Subcutaneous abdominal adipose tissue (tissue), 5 donors: ENCODE measurements around the gene SLC25A53.

Experiments
- H3K27ac ChIP-seq: one replicate; pipeline ENCODE4 v1.7.0; 2013; ENCODE audit warnings: low read depth, mild to moderate bottlenecking, inconsistent platforms, low read length, moderate library complexity
- H3K27me3 ChIP-seq, 5 donors: one replicate each; pipeline ENCODE4 v1.7.0; 2013; ENCODE audit warnings: low read length in 5 of 5, inconsistent platforms in 1 of 5; ENCODE audit not compliant: control insufficient read depth in 5 of 5, insufficient read depth in 4 of 5
- H3K36me3 ChIP-seq, 5 donors: one replicate each; pipeline ENCODE4 v1.7.0; 2013; ENCODE audit warnings: low read length in 5 of 5; ENCODE audit not compliant: control insufficient read depth in 5 of 5, insufficient read depth in 5 of 5
- H3K4me1 ChIP-seq, 5 donors: one replicate each; pipeline ENCODE4 v1.7.0; 2013; ENCODE audit warnings: low read length in 5 of 5, mild to moderate bottlenecking in 3 of 5, moderate library complexity in 1 of 5; ENCODE audit not compliant: control insufficient read depth in 5 of 5, insufficient read depth in 5 of 5
- H3K4me3 ChIP-seq, 5 donors: one replicate each; pipeline ENCODE4 v1.7.0; 2013; ENCODE audit warnings: low read length in 5 of 5, low read depth in 1 of 5
- H3K9ac ChIP-seq, 5 donors: one replicate each; pipeline ENCODE4 v1.7.0; 2013; ENCODE audit warnings: low read length in 5 of 5, mild to moderate bottlenecking in 4 of 5, moderate library complexity in 3 of 5
- H3K9me3 ChIP-seq, 5 donors: one replicate each; pipeline ENCODE4 v1.7.0; 2013; ENCODE audit warnings: low read length in 5 of 5; ENCODE audit not compliant: control insufficient read depth in 5 of 5
- donor health status: healthy.
- donor health status: healthy.
- donor health status: healthy.
- donor health status: healthy.
- donor health status: healthy.

SLC25A53 gene

GRCh38 chrX:104135677-104136076, 21.1 kb downstream of the SLC25A53 start:
- peaks cover 0 to 13% (median 5%) of the 10 kb centered on the region in 5 donors for H3K27me3 ChIP-seq
- peaks cover 0 to 4% (median 3%) of the 10 kb centered on the region in 5 donors for H3K36me3 ChIP-seq
- peaks cover 0 to 6% (median 3%) of the 10 kb centered on the region in 5 donors for H3K4me1 ChIP-seq
- H3K9ac ChIP-seq = no peak overlapping the region
- no peak overlapping the region for H3K27ac ChIP-seq
- H3K9me3 ChIP-seq = no peaks in the 10 kb centered on the region
- no peak overlapping the region for H3K4me3 ChIP-seq

GRCh38 chrX:104134583-104135261, 22.1 kb downstream of the SLC25A53 start:
- Histone ChIP-seq H3K9me3 (no peaks in the 10 kb centered on the region), H3K27ac (no peak overlapping the region), H3K36me3 (peaks cover 0 to 13% (median 10%) of the 10 kb centered on the region in 5 donors), H3K4me3 (no peak overlapping the region), H3K4me1 (peaks cover 0 to 6% (median 3%) of the 10 kb centered on the region in 5 donors), H3K9ac (no peak overlapping the region), H3K27me3 (peaks cover 0 to 13% (median 5%) of the 10 kb centered on the region in 5 donors)

GRCh38 chrX:104130808-104131207, 26.0 kb downstream of the SLC25A53 start:
- no peak overlapping the region for H3K27ac ChIP-seq
- H3K36me3 ChIP-seq = peaks cover 5 to 21% (median 10%) of the 10 kb centered on the region in 5 donors
- no peak overlapping the region for H3K9ac ChIP-seq
- no peaks in the 10 kb centered on the region for H3K9me3 ChIP-seq
- H3K27me3 ChIP-seq = peaks cover 0 to 12% (median 4%) of the 10 kb centered on the region in 5 donors
- H3K4me1 ChIP-seq = no peaks in the 10 kb centered on the region
- H3K4me3 ChIP-seq = no peak overlapping the region

GRCh38 chrX:104126856-104127255, 30.0 kb downstream of the SLC25A53 start:
- no peak overlapping the region for H3K4me3 ChIP-seq
- peaks cover 0 to 3% (median 0%) of the 10 kb centered on the region in 5 donors for H3K4me1 ChIP-seq
- H3K27me3 ChIP-seq = peaks cover 0 to 6% (median 0%) of the 10 kb centered on the region in 5 donors
- H3K9ac ChIP-seq = no peak overlapping the region
- no peaks in the 10 kb centered on the region for H3K9me3 ChIP-seq
- H3K36me3 ChIP-seq = peaks cover 5 to 21% (median 10%) of the 10 kb centered on the region in 5 donors
- H3K27ac ChIP-seq = no peak overlapping the region

- Histone ChIP-seq H3K4me3 (no peak overlapping the region), H3K27ac (no peak overlapping the region), H3K27me3 (peaks cover 0 to 9% (median 2%) of the 10 kb centered on the region in 5 donors), H3K4me1 (peaks cover 0 to 3% (median 0%) of the 10 kb centered on the region in 5 donors), H3K9ac (peak overlapping the region in 1 of 5 donors; percentile 42), H3K36me3 (no peaks in the 10 kb centered on the region), H3K9me3 (no peaks in the 10 kb centered on the region)
These were observed 34.0 kb downstream of the SLC25A53 start for GRCh38 chrX:104122829-104123228.

GRCh38 chrX:104118765-104119164, 38.0 kb downstream of the SLC25A53 start:
- Histone ChIP-seq H3K4me3 (no peak overlapping the region), H3K36me3 (no peaks in the 10 kb centered on the region), H3K9me3 (no peaks in the 10 kb centered on the region), H3K27ac (no peak overlapping the region), H3K27me3 (peaks cover 3 to 20% (median 11%) of the 10 kb centered on the region in 5 donors), H3K4me1 (peaks cover 0 to 3% (median 0%) of the 10 kb centered on the region in 5 donors), H3K9ac (no peak overlapping the region)

- Histone ChIP-seq H3K27ac (no peak overlapping the region), H3K9ac (no peak overlapping the region), H3K4me3 (no peak overlapping the region), H3K9me3 (no peaks in the 10 kb centered on the region), H3K36me3 (no peaks in the 10 kb centered on the region), H3K27me3 (peaks cover 3 to 24% (median 15%) of the 10 kb centered on the region in 5 donors), H3K4me1 (peaks cover 0 to 6% (median 3%) of the 10 kb centered on the region in 5 donors)
These were observed 39.0 kb downstream of the SLC25A53 start for GRCh38 chrX:104117759-104118158.

GRCh38 chrX:104113222-104113965, 43.4 kb downstream of the SLC25A53 start:
- no peak overlapping the region for H3K27ac ChIP-seq
- no peaks in the 10 kb centered on the region for H3K9me3 ChIP-seq
- H3K9ac ChIP-seq = no peak overlapping the region
- no peaks in the 10 kb centered on the region for H3K36me3 ChIP-seq
- H3K4me1 ChIP-seq = peaks cover 0 to 11% (median 8%) of the 10 kb centered on the region in 5 donors
- peak overlapping the region; percentile 38 to 68 (median 63) for H3K4me3 ChIP-seq
- H3K27me3 ChIP-seq = peaks cover 8 to 29% (median 23%) of the 10 kb centered on the region in 5 donors

GRCh38 chrX:104112326-104112951, 44.4 kb downstream of the SLC25A53 start, which contains the start of gene ZCCHC18:
Gene ZCCHC18 (plus strand): TSS chrX:104112523. CDS start chrX:104114112, 1,589 bp downstream.
- Histone ChIP-seq H3K9ac (peak within 1 kb of the TSS in 3 of 5 donors; percentile 28 to 71 (median 35)), H3K4me1 (peaks cover 0 to 11% (median 8%) of the 10 kb centered on the region in 5 donors), H3K9me3 (no peaks in the 10 kb centered on the region), H3K36me3 (no peaks in the 10 kb centered on the region), H3K27ac (no peak within 1 kb of the TSS), H3K4me3 (peak within 1 kb of the TSS; percentile 56 to 68 (median 64)), H3K27me3 (peaks cover 8 to 28% (median 23%) of the 10 kb centered on the region in 5 donors)
